ENCODE data around the gene MAT2B.
A peak's percentile ranks its signal among the peaks of the same experiment; 100 is the strongest.

MAT2B gene

GRCh38 chr5:163505368-163506094 lies at the start of gene MAT2B:
MAT2B (plus strand) TSS chr5:163505619; CDS start chr5:163505687, 68 bp downstream.
- DNase-seq, result peak; percentile 81 to 94 (median 90)

- no peak for DNase-seq
Observed at GRCh38 chr5:163456029-163456589, 49.3 kb upstream of the MAT2B start.

- DNase-seq, result no peak
Observed at GRCh38 chr5:163456840-163457239, 48.6 kb upstream of the MAT2B start.

- DNase-seq, result no peak
Observed at GRCh38 chr5:163458778-163459385, 46.5 kb upstream of the MAT2B start.

GRCh38 chr5:163459462-163459818 lies 46.0 kb upstream of the MAT2B start:
- no peak for DNase-seq

- DNase-seq, result peak; percentile 91 to 95 (median 94)
Observed at GRCh38 chr5:163459819-163460561, 45.4 kb upstream of the MAT2B start, which contains the start of gene NUDCD2. NUDCD2 (minus strand) TSS chr5:163460102; CDS start chr5:163460050, 52 bp downstream.

- DNase-seq, result no peak
Observed at GRCh38 chr5:163460562-163461171, 44.8 kb upstream of the MAT2B start, which contains the start of gene HMMR. HMMR (plus strand) TSS chr5:163460632; CDS start chr5:163460693, 61 bp downstream.

- no peak for DNase-seq
Observed at GRCh38 chr5:163463063-163463435, 42.4 kb upstream of the MAT2B start.

GRCh38 chr5:163467682-163468081 lies 37.7 kb upstream of the MAT2B start:
- DNase-seq, result no peak

GRCh38 chr5:163473635-163474243 lies 31.7 kb upstream of the MAT2B start:
- no peak for DNase-seq

GRCh38 chr5:163475411-163475810 lies 30.0 kb upstream of the MAT2B start:
- DNase-seq, result no peak

GRCh38 chr5:163478126-163478981 lies 27.1 kb upstream of the MAT2B start:
- DNase-seq, result no peak

- DNase-seq, result no peak
Observed at GRCh38 chr5:163478982-163479271, 26.5 kb upstream of the MAT2B start.

- DNase-seq, result no peak
Observed at GRCh38 chr5:163489055-163489744, 16.2 kb upstream of the MAT2B start.

- DNase-seq, result no peak
Observed at GRCh38 chr5:163489745-163490075, 15.7 kb upstream of the MAT2B start.

- DNase-seq, result no peak
Observed at GRCh38 chr5:163496286-163496685, 9.1 kb upstream of the MAT2B start.

GRCh38 chr5:163497315-163497714 lies 8.1 kb upstream of the MAT2B start:
- no peak for DNase-seq

GRCh38 chr5:163498886-163499285 lies 6.5 kb upstream of the MAT2B start:
- no peak for DNase-seq

- no peak for DNase-seq
Observed at GRCh38 chr5:163502521-163502920, 2.9 kb upstream of the MAT2B start.

- peak in 1 of 4 experiments; percentile 7 for DNase-seq
Observed at GRCh38 chr5:163503106-163504078, 2.0 kb upstream of the MAT2B start.

Data from activated naive CD4-positive, alpha-beta T cell (primary cell).